BE2C (cell line): Measurements from ENCODE around the gene LGMN.
"Not testable (repeated sequence)": the region's sequence is repeated elsewhere in the genome, so short reads cannot be mapped to it uniquely, and the experiment has no call there.

Experiments
- DNase-seq: peaks from one replicate; pipeline ENCODE4 v3.0.0-alpha.2; 2020
- H3K27me3 ChIP-seq: fragments of 250-450 bp; sonication (Bioruptor Pico); 2 replicates; pipeline ENCODE4 v1.5.1; 2020; ENCODE audit warnings: mild to moderate bottlenecking
- H3K36me3 ChIP-seq: fragments of 250-450 bp; sonication (Bioruptor Pico); 2 replicates; pipeline ENCODE4 v1.5.1; 2020; ENCODE audit warnings: mild to moderate bottlenecking
- H3K4me1 ChIP-seq: fragments of 250-450 bp; sonication (Bioruptor Pico); 2 replicates; pipeline ENCODE4 v1.5.1; 2020
- H3K4me3 ChIP-seq: 2 replicates; pipeline ENCODE4 v1.5.1; 2011; ENCODE audit warnings: low read depth, low read length
- H3K9me3 ChIP-seq: fragments of 250-450 bp; sonication (Bioruptor Pico); 2 replicates; pipeline ENCODE4 v1.5.1; 2020
- CTCF ChIP-seq: IDR thresholded peaks from 2 replicates; pipeline ENCODE4 v1.5.1; 2012; ENCODE audit warnings: mild to moderate bottlenecking, low read depth, low read length

Gene LGMN

GRCh38 chr14:92714739-92715307, 33.6 kb downstream of the LGMN start:
- peak; percentile 82 for TF ChIP-seq CTCF
- not testable (repeated sequence) for H3K4me3 ChIP-seq, H3K9me3 ChIP-seq, H3K27me3 ChIP-seq, H3K36me3 ChIP-seq, H3K4me1 ChIP-seq
- peak; percentile 89 for DNase-seq

- Histone ChIP-seq H3K4me3 (no peak overlapping the region), H3K4me1 (peaks cover 4% of the 10 kb centered on the region; the same call in 1 of the 2 replicates), H3K36me3 (peaks cover 9% of the 10 kb centered on the region), H3K27me3 (no peaks in the 10 kb centered on the region), H3K9me3 (no peaks in the 10 kb centered on the region)
- no peak for DNase-seq
- TF ChIP-seq CTCF, result no peak
Observed at GRCh38 chr14:92712654-92713051, 35.8 kb downstream of the LGMN start.

GRCh38 chr14:92711976-92712653, 36.3 kb downstream of the LGMN start:
- DNase-seq, result no peak
- no peak overlapping the region for H3K4me3 ChIP-seq
- H3K36me3 ChIP-seq, result peaks cover 9% of the 10 kb centered on the region
- no peaks in the 10 kb centered on the region for H3K9me3 ChIP-seq
- no peaks in the 10 kb centered on the region for H3K27me3 ChIP-seq
- TF ChIP-seq CTCF, result no peak
- peaks cover under 1% of the 10 kb centered on the region; the same call in 1 of the 2 replicates for H3K4me1 ChIP-seq

- Histone ChIP-seq H3K4me3 (no peak overlapping the region), H3K27me3 (no peaks in the 10 kb centered on the region), H3K4me1 (no peaks in the 10 kb centered on the region), H3K36me3 (peaks cover 9% of the 10 kb centered on the region), H3K9me3 (no peaks in the 10 kb centered on the region)
- no peak for TF ChIP-seq CTCF
- no peak for DNase-seq
Observed at GRCh38 chr14:92710001-92710341, 38.5 kb downstream of the LGMN start.

- Histone ChIP-seq H3K4me3 (no peak overlapping the region), H3K36me3 (peaks cover 9% of the 10 kb centered on the region), H3K4me1 (no peaks in the 10 kb centered on the region), H3K27me3 (no peaks in the 10 kb centered on the region), H3K9me3 (no peaks in the 10 kb centered on the region)
- DNase-seq, result no peak
- no peak for TF ChIP-seq CTCF
Observed at GRCh38 chr14:92709340-92710000, 39.0 kb downstream of the LGMN start.

GRCh38 chr14:92706386-92706785, 42.0 kb downstream of the LGMN start:
- TF ChIP-seq CTCF, result no peak
- DNase-seq, result no peak
- Histone ChIP-seq H3K4me1 (no peaks in the 10 kb centered on the region), H3K27me3 (no peaks in the 10 kb centered on the region), H3K4me3 (no peak overlapping the region), H3K9me3 (no peaks in the 10 kb centered on the region), H3K36me3 (peaks cover 9% of the 10 kb centered on the region)
